OCI-M2 (cell line): ENCODE data around the gene C16orf95.
"Not testable (repeated sequence)": the region's sequence is repeated elsewhere in the genome, so short reads cannot be mapped to it uniquely, and the experiment has no call there.

Source experiments
- DNase-seq: peaks from one replicate; lab custom pipeline; 2025; ENCODE audit not compliant: unreplicated experiment; lab: John Stamatoyannopoulos, UW

The C16orf95 gene

GRCh38 chr16:87346517-87347060 lies 29.4 kb upstream of the C16orf95 start:
- DNase-seq: no peak

- no peak for DNase-seq
Measured at GRCh38 chr16:87345726-87346424, 28.7 kb upstream of the C16orf95 start.

GRCh38 chr16:87344931-87345631 lies 27.9 kb upstream of the C16orf95 start:
- no peak for DNase-seq

DNA sequence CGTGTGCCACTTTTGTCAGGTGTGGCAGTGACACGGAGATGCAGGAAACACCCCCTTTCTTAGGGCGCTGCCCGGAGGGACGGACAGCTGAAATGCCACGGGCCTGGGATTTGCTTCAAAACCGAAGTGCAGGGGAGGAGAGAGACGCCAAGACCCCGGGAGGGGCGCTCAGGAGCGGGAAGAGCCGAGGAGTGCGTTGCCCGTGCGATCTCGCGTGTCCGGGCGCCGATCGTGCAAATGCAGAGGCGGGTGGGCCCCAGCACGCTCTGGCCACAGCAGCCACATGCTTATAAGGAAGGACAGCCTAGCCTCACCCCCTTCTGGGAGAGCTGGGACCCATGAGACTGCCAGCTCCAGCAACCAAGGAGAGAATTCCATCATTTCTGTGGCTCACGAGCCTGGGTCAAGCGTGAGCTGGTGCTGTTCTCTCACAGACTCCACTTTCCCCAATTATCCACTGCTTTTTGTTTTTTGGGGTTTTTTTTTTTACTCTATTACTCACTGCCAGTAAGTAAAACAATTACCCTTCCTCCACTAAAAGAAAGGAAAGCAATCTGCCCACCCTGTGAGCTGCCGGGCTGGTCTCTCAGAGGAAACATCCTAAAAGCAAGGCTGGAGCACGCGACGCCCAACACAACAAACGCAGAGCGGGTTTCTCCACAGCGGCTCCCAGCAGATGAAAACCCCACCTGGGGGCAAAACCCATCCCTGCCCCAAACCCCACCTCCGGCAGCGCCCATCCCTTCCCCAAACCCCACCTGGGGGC lies 27.2 kb upstream of the C16orf95 start:
- no peak for DNase-seq

GRCh38 chr16:87343753-87344050 lies 26.5 kb upstream of the C16orf95 start:
- DNase-seq: no peak

- DNase-seq: no peak
Measured at GRCh38 chr16:87342978-87343752, 26.0 kb upstream of the C16orf95 start.

DNA sequence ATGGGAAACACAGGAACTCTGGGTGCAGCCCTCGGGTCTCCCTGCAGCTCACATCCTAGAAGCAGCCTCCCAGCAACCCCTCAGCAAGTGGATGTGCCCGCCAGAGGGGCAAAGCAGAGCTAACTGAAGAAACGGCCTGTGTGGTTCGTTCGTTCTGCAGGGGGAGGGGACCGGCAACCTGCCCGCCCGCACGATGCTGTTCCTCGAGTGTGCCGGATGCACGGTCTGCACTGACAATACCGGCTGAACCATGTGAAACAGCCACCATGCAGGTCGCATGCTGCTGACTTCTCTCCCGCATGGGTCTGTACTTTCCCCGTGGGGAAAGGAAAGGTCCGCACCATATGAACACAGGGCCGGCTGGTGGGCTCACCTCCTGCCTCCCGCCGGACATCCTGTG lies 25.3 kb upstream of the C16orf95 start:
- DNase-seq: no peak

DNA sequence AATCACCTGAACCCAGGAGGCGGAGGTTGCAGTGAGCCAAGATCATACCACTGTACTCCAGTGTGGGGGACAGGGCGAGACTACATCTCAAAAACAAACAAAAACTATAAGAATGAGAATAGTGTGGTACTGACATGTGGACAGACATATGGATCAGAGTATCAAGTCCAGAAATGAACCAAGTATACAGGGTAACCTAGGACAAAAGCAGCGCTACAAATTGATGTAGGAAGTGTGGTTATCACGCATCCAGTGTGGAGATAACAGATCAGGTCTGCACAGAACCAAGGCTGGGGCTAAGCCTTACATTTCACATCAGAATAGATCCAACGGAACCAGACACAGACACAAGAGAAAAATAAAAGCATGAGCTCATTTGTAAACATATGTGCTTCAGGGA lies 23.0 kb upstream of the C16orf95 start:
- DNase-seq: no peak

DNA sequence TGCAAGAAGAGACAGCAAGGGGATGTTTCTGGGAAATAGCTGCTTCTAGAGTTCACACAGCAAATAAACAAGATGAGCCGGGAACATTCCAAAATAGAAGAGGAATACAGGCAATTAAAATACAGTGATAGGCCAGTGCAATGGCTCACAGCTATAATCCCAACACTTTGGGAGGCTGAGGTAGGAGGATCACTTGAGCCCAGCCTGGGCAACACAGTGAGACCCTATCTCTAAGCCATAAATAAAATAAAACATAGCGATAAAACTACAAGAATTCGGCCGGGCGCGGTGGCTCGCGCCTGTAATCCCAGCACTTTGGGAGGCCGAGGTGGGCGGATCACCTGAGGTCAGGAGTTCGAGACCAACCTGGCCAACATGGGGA lies 22.5 kb upstream of the C16orf95 start:
- not testable (repeated sequence) for DNase-seq

GRCh38 chr16:87339086-87339723 lies 22.0 kb upstream of the C16orf95 start:
- no peak for DNase-seq

- no peak for DNase-seq
Measured at GRCh38 chr16:87338155-87338765, 21.1 kb upstream of the C16orf95 start.

GRCh38 chr16:87337262-87337771 lies 20.1 kb upstream of the C16orf95 start:
- no peak for DNase-seq

- no peak for DNase-seq
Measured at GRCh38 chr16:87336434-87337240, 19.4 kb upstream of the C16orf95 start.

GRCh38 chr16:87335625-87336433 lies 18.6 kb upstream of the C16orf95 start:
- no peak for DNase-seq

DNA sequence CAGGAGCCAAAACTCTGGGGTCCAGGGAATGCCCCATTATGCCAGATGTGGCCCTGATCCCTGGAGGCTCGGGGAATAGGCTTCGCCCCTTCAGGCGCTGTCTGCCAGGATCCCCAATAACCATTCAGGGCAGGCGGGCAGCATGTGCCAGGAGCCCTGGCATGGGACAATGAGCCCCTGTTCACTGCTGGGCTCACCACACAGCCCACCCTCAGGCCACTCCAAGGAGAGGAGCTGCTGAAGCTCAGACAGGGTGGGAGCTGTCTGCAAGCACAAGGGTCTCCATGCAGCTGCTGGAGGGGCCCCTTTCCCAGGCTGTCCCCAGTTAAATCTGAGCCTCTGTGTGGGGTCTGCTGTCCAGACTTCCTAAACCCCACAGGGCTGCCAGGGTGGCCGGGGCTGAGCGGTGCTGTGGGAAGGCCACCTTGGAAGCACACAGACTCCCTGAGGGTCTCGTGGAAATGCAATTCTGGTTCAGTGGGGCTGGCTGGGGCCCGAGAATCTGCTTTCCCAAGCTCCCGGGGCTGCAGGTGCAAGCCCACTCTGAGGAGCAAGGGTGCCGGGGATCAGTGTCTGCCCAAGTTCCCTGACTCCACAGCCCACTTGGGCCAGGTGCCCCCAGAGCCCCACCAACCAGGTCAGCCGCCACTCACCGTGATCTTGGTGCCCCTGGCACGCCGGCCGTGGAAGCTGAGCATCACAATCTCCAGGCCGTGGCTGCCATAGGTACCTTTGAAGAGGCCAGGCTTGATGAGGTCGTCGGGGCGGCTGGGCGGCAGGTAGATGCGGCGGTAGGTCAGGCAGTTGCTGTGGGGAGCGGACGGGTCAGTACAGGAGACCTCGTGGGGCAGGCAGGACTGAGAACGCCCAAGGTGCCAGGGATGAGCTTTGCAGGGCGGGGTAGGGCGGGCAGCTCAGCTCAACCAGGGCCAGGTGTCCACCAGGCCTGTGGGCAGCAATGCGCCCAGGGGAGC lies 17.7 kb upstream of the C16orf95 start:
- DNase-seq: no peak

DNA sequence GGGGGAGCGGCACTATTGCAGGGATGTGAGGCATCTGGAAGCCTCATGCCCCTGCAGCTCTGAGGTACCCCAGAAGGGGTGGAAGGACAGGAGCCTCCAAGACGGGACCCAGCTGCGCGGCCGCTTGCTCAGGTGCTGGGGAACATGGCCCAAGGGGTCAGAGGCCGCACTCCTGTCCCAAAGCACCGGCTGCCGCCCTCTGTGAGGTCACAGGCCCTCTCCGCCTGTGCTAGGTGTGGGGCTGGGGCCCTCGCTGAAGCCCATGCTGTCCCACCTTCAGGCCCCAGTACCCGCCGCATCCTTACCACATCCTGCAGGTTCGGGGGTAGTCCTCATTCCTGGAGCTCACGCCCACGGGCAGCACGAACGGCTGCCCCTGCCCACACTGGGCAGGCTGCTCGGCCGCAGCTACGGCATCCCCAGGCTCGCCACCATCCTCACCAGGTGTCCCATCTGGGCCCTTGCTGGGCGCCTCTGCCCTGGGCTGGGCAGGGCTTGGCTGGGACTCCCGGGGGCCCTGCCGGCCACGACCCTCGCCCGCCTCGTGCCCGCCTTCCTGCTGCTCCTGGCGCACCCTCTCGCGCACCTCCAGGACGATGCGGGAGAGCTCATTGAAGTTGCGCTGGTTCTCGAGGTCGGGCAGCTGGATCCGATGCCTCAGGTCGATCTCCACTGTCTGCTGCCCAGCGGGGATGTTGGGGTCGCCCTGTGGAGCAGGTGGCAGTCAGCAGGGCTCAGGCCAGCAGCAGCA lies 16.6 kb upstream of the C16orf95 start:
- no peak for DNase-seq

- DNase-seq: no peak
Measured at GRCh38 chr16:87333101-87333500, 15.9 kb upstream of the C16orf95 start.
